ENCODE results near the gene GRID1.
"Not testable (repeated sequence)": the region's sequence is repeated elsewhere in the genome, so short reads cannot be mapped to it uniquely, and the experiment has no call there.

- not testable (repeated sequence) for TF ChIP-seq PAX5 (IDR thresholded peaks at IDR 0.05; ENCODE audit: insufficient read depth, low read length, severe bottlenecking); POLR2A (IDR thresholded peaks at IDR 0.05; ENCODE audit: low read depth, low read length); POLR2AphosphoS5 (IDR thresholded peaks at IDR 0.05; ENCODE audit: low read depth, low read length); SPI1 (IDR thresholded peaks at IDR 0.05; ENCODE audit: low read depth, low read length); TAF1 (IDR thresholded peaks at IDR 0.05; ENCODE audit: low read depth, low read length)
Observed at GRCh38 chr10:85838660-85839059, 527.9 kb downstream of the GRID1 start.

All from GM12891 (cell line).